Mesothelial cell of epicardium (in vitro differentiated cells): ENCODE measurements around the gene S100A13. TPM values are rescaled to one million over a fixed set of nuclear protein-coding genes. Genes with fewer than 3 reads are reported as not detected.
"Not testable (repeated sequence)": the region's sequence is repeated elsewhere in the genome, so short reads cannot be mapped to it uniquely, and the experiment has no call there.

ENCODE experiments used
- DNase-seq, 2 experiments: peaks; one replicate each; pipeline ENCODE4 v3.0.0; 2021; ENCODE audit warnings: low spot score in 2 of 2; ENCODE audit not compliant: unreplicated experiment in 2 of 2
- H3K27ac Mint-ChIP-seq: 2 replicates; pipeline ENCODE4 v1.8.0; 2021; ENCODE audit warnings: mixed read lengths
- H3K27me3 Mint-ChIP-seq: 2 replicates; pipeline ENCODE4 v1.8.0; 2021; ENCODE audit warnings: low read depth, mixed read lengths
- H3K36me3 Mint-ChIP-seq: 2 replicates; pipeline ENCODE4 v1.8.0; 2021; ENCODE audit warnings: mixed read lengths
- H3K4me1 Mint-ChIP-seq: 2 replicates; pipeline ENCODE4 v1.8.0; 2021; ENCODE audit warnings: mixed read lengths
- H3K4me3 Mint-ChIP-seq: 2 replicates; pipeline ENCODE4 v1.8.0; 2021; ENCODE audit warnings: mild to moderate bottlenecking, moderate library complexity, mixed read lengths
- H3K9me3 Mint-ChIP-seq: 2 replicates; pipeline ENCODE4 v1.8.0; 2021; ENCODE audit warnings: mixed read lengths
- total RNA-seq: library from RNA; stranded (reverse); gene quantifications from 3 replicates; pipeline ENCODE4 v1.2.1, GENCODE V29; 2021
- TF ChIP-seq, protein P1 (sequence below): fragments of 200-600 bp; sonication (generic); IDR thresholded peaks from one replicate; pipeline ENCODE4 v1.5.0; 2021; ENCODE audit warnings: antibody characterized with exemption; ENCODE audit not compliant: unreplicated experiment

The S100A13 gene
- total RNA-seq, 1 donor from 2014 or later = 46.6 TPM

- Mint-ChIP-seq H3K27ac (no peak overlapping the region), H3K36me3 (peaks cover 27% of the 10 kb centered on the region), H3K9me3 (no peaks in the 10 kb centered on the region), H3K27me3 (no peaks in the 10 kb centered on the region), H3K4me3 (no peak overlapping the region), H3K4me1 (peaks cover 17% of the 10 kb centered on the region)
- TF ChIP-seq, protein P1, sequence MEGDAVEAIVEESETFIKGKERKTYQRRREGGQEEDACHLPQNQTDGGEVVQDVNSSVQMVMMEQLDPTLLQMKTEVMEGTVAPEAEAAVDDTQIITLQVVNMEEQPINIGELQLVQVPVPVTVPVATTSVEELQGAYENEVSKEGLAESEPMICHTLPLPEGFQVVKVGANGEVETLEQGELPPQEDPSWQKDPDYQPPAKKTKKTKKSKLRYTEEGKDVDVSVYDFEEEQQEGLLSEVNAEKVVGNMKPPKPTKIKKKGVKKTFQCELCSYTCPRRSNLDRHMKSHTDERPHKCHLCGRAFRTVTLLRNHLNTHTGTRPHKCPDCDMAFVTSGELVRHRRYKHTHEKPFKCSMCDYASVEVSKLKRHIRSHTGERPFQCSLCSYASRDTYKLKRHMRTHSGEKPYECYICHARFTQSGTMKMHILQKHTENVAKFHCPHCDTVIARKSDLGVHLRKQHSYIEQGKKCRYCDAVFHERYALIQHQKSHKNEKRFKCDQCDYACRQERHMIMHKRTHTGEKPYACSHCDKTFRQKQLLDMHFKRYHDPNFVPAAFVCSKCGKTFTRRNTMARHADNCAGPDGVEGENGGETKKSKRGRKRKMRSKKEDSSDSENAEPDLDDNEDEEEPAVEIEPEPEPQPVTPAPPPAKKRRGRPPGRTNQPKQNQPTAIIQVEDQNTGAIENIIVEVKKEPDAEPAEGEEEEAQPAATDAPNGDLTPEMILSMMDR = no peak
- DNase-seq = no peak
Measured at GRCh38 chr1:153669606-153670005, 42.3 kb upstream of the S100A13 start.

GRCh38 chr1:153668672-153669071 is 41.4 kb upstream of the S100A13 start:
- not testable (repeated sequence) for H3K27ac Mint-ChIP-seq
- H3K4me3 Mint-ChIP-seq = peak overlapping the region; percentile 55
- peaks cover 33% of the 10 kb centered on the region for H3K36me3 Mint-ChIP-seq

DNA sequence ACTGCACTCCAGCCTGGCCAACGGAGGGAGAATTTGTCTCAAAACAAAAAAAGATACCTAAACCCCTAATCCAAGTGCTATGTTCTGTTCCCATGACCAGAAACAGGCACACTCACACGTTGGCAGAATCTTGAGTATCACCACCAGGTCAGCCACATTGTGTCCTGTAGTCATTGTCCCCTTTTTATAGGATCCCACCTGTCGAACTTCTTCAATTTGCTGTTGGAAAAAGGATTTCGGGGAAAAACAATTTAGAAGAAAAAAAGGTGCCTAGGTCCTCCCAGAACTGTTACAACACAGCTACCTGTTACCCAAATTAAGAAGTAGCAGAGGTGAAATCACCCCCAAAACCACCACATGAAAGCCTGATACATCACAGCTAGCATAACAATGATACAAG is 40.1 kb upstream of the S100A13 start:
- TF ChIP-seq, protein P1 = no peak
- H3K9me3 Mint-ChIP-seq = no peaks in the 10 kb centered on the region
- H3K4me1 Mint-ChIP-seq = peaks cover 17% of the 10 kb centered on the region
- no peak for DNase-seq
- peaks cover 35% of the 10 kb centered on the region for H3K36me3 Mint-ChIP-seq
- H3K27me3 Mint-ChIP-seq = no peaks in the 10 kb centered on the region
- no peak overlapping the region for H3K27ac Mint-ChIP-seq
- peak overlapping the region; percentile 22 for H3K4me3 Mint-ChIP-seq

More at GRCh38 chr1:153668672-153669071, 41.4 kb upstream of the S100A13 start:
- H3K9me3 Mint-ChIP-seq, DNase-seq, H3K27me3 Mint-ChIP-seq: not testable (repeated sequence)
- H3K4me1 Mint-ChIP-seq = peaks cover 17% of the 10 kb centered on the region

DNA sequence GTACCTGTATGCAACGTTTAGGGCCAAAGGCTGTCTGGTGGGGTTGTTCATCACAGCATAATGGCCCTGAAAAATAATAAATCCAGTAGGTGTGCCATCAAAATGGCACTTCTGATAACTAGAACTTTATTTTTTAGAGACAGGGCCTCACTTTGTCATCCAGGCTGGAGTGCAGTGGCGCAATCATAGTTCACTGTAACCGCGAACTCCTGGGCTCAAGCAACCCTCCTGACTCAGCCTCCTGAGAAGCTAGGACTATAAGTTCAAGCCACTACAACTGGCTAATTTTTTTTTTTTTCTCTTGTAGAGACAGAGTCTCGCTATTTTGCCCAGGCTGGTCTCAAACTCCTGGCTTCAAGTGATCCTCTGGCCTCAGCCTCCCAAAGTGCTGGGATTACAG is 35.9 kb upstream of the S100A13 start:
- no peaks in the 10 kb centered on the region for H3K27me3 Mint-ChIP-seq
- H3K36me3 Mint-ChIP-seq = peaks cover 36% of the 10 kb centered on the region
- H3K27ac Mint-ChIP-seq = no peak overlapping the region
- TF ChIP-seq, protein P1 = no peak
- no peak for DNase-seq
- no peak overlapping the region for H3K4me3 Mint-ChIP-seq
- H3K4me1 Mint-ChIP-seq = peaks cover 13% of the 10 kb centered on the region
- no peaks in the 10 kb centered on the region for H3K9me3 Mint-ChIP-seq

- H3K4me3 Mint-ChIP-seq = no peak overlapping the region
- no peak for DNase-seq
- no peaks in the 10 kb centered on the region for H3K27me3 Mint-ChIP-seq
- H3K36me3 Mint-ChIP-seq = peaks cover 27% of the 10 kb centered on the region
- H3K27ac Mint-ChIP-seq = peak overlapping the region; percentile 9
- H3K9me3 Mint-ChIP-seq = no peaks in the 10 kb centered on the region
- TF ChIP-seq, protein P1 = no peak
- H3K4me1 Mint-ChIP-seq = peaks cover 11% of the 10 kb centered on the region
Measured at GRCh38 chr1:153662269-153662668, 35.0 kb upstream of the S100A13 start.

DNA sequence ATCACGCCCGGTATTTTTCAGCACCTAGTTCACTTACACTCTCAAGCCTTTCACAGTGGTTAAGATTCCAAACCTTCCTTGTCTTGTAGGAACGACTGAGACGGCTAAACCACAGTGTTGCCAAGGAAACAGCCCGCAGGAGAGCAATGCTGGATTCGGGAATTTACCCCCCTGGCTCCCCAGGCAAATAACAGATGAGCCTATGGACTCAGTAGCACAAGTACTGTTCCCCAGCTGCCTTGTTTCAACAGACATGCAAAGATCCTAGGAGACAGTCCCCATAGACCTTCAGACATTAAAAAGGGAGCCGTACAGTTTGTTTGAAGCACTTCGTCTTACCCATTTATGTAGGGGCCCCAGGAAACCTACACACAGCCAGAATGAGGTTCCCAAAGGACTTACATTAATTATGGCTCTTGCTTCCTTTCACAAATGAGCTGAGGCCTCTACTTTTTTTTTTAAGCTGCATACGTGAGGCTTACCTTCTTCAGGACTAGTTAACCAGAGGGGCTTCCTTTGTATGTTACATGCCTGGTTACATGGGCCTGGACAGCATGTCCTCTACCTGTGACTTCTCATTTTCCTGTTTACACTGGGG is 33.9 kb upstream of the S100A13 start:
- Mint-ChIP-seq H3K4me3 (peak overlapping the region; percentile 24), H3K36me3 (peaks cover 24% of the 10 kb centered on the region), H3K27me3 (no peaks in the 10 kb centered on the region), H3K4me1 (peaks cover 11% of the 10 kb centered on the region), H3K9me3 (no peaks in the 10 kb centered on the region), H3K27ac (peak overlapping the region; percentile 78)
- TF ChIP-seq, protein P1 = no peak
- no peak for DNase-seq
